IMR-90 (cell line): ENCODE results near the gene PSPN. TPM values are rescaled to one million over a fixed set of nuclear protein-coding genes. Genes with fewer than 3 reads are reported as not detected.

Experiments
- ATAC-seq: fragments of 200-7000 bp; cut with Tn5 transposase; 2 replicates; pipeline ENCODE4 v1.9.1; 2020; ENCODE audit warnings: low read depth, mild to moderate bottlenecking, moderate library complexity
- BruUV-seq: library from RNA; stranded (reverse); fragments of 400-500 nt; replicated peaks from 2 replicates; lab custom pipeline; 2021; lab: Mats Ljungman, UMichigan
- CTCF ChIA-PET: fragments of 300-600 bp; formaldehyde crosslinking; extraction: SDS; loops from one replicate; lab custom pipeline; 2021; ENCODE audit warnings: antibody characterized with exemption; lab: Yijun Ruan, JAX
- POLR2A ChIA-PET: fragments of 300-600 bp; sonication (Branson Sonifier 250); formaldehyde crosslinking; loops from one replicate; lab custom pipeline; 2022; ENCODE audit warnings: antibody characterized with exemption; ENCODE audit not compliant: unreplicated experiment; lab: Charles Lee
- DNase-seq: peaks from one replicate; pipeline ENCODE4 v3.0.0; 2013
- H2AFZ ChIP-seq: replicated peaks from 2 replicates; pipeline ENCODE3; 2013; ENCODE audit warnings: low read length, mild to moderate bottlenecking; ENCODE audit not compliant: poor library complexity
- H2AK5ac ChIP-seq: 2 replicates; pipeline ENCODE4 v1.6.1; 2013; ENCODE audit warnings: low read depth, low read length, inconsistent platforms
- H2AK9ac ChIP-seq: replicated peaks from 2 replicates; pipeline ENCODE3; 2013; ENCODE audit warnings: mild to moderate bottlenecking, low read depth, low read length, moderate library complexity; ENCODE audit not compliant: poor library complexity
- H2BK120ac ChIP-seq: 2 replicates; pipeline ENCODE4 v1.6.1; 2013; ENCODE audit warnings: low read depth, low read length, inconsistent platforms
- H2BK15ac ChIP-seq: 3 replicates; pipeline ENCODE4 v1.6.1; 2013; ENCODE audit warnings: low read depth, low read length, inconsistent platforms
- H2BK20ac ChIP-seq: 2 replicates; pipeline ENCODE4 v1.6.1; 2013; ENCODE audit warnings: low read depth, mild to moderate bottlenecking, inconsistent platforms, low read length, moderate library complexity
- H2BK5ac ChIP-seq: 2 replicates; pipeline ENCODE4 v1.6.1; 2013; ENCODE audit warnings: mild to moderate bottlenecking, low read depth, low read length, inconsistent platforms; ENCODE audit not compliant: poor library complexity, severe bottlenecking
- H3K14ac ChIP-seq: replicated peaks from 2 replicates; pipeline ENCODE4 v1.6.1; 2013; ENCODE audit warnings: low read depth, low read length, inconsistent platforms
- H3K18ac ChIP-seq: 2 replicates; pipeline ENCODE4 v1.6.1; 2013; ENCODE audit warnings: low read depth, low read length, control low read depth
- H3K23ac ChIP-seq: 2 replicates; pipeline ENCODE4 v1.6.1; 2013; ENCODE audit warnings: low read depth, low read length, inconsistent platforms
- H3K27ac ChIP-seq: 2 replicates; pipeline ENCODE4 v1.5.1; 2013; ENCODE audit warnings: mild to moderate bottlenecking, control low read depth, low read length; ENCODE audit not compliant: insufficient read depth
- H3K27me3 ChIP-seq: 2 replicates; pipeline ENCODE4 v1.6.1; 2013; ENCODE audit warnings: low read length; ENCODE audit not compliant: control insufficient read depth, insufficient read depth
- H3K36me3 ChIP-seq: 2 replicates; pipeline ENCODE4 v1.6.1; 2013; ENCODE audit warnings: low read length, mixed read lengths; ENCODE audit not compliant: control insufficient read depth, insufficient read depth
- H3K4ac ChIP-seq: 2 replicates; pipeline ENCODE4 v1.6.1; 2013; ENCODE audit warnings: low read depth, low read length, inconsistent platforms
- H3K4me1 ChIP-seq: 2 replicates; pipeline ENCODE4 v1.6.1; 2013; ENCODE audit warnings: low read length, mixed read lengths; ENCODE audit not compliant: control insufficient read depth, insufficient read depth
- H3K4me2 ChIP-seq: 2 replicates; pipeline ENCODE4 v1.6.1; 2013; ENCODE audit warnings: low read depth, mild to moderate bottlenecking, control low read depth, low read length, moderate library complexity
- H3K4me3 ChIP-seq: 2 replicates; pipeline ENCODE4 v1.5.1; 2013; ENCODE audit warnings: low read depth, mild to moderate bottlenecking, control low read depth, low read length, moderate library complexity; ENCODE audit not compliant: insufficient read depth
- H3K56ac ChIP-seq: 2 replicates; pipeline ENCODE4 v1.6.1; 2013; ENCODE audit warnings: low read length, inconsistent platforms; ENCODE audit not compliant: insufficient read depth; ENCODE audit errors: extremely low read depth
- H3K79me1 ChIP-seq, 2 experiments: 2 replicates each; pipeline ENCODE4 v1.6.1; 2013; ENCODE audit warnings: low read length in 2 of 2, inconsistent platforms in 1 of 2, low read depth in 1 of 2
- H3K9ac ChIP-seq: 2 replicates; pipeline ENCODE4 v1.6.1; 2013; ENCODE audit warnings: low read depth, low read length, control low read depth
- H3K9me1 ChIP-seq: 2 replicates; pipeline ENCODE4 v1.6.1; 2013; ENCODE audit warnings: low read length, inconsistent platforms; ENCODE audit not compliant: insufficient read depth
- H3K9me3 ChIP-seq: 2 replicates; pipeline ENCODE4 v1.6.1; 2013; ENCODE audit warnings: low read length; ENCODE audit not compliant: control insufficient read depth, insufficient read depth
- H4K20me1 ChIP-seq: 2 replicates; pipeline ENCODE4 v1.6.1; 2013; ENCODE audit warnings: low read length, inconsistent platforms; ENCODE audit not compliant: insufficient read depth
- H4K5ac ChIP-seq: 2 replicates; pipeline ENCODE4 v1.6.1; 2013; ENCODE audit warnings: mild to moderate bottlenecking, low read depth, low read length, control low read depth
- H4K8ac ChIP-seq, 2 experiments: 2 replicates each; pipeline ENCODE4 v1.6.1; 2013; ENCODE audit warnings: low read depth in 2 of 2, low read length in 2 of 2, control low read depth in 1 of 2, inconsistent platforms in 1 of 2
- H4K91ac ChIP-seq: 2 replicates; pipeline ENCODE4 v1.6.1; 2013; ENCODE audit warnings: low read depth, low read length, inconsistent platforms; ENCODE audit not compliant: insufficient read depth
- BHLHE40 ChIP-seq: fragments of 150-350 bp; IDR thresholded peaks from 2 replicates; pipeline ENCODE4 v1.6.1; 2016; ENCODE audit warnings: mild to moderate bottlenecking, low read depth, low read length
- MAFK ChIP-seq: IDR thresholded peaks from 2 replicates; pipeline ENCODE4 v1.6.1; 2012; ENCODE audit warnings: low read depth, low read length, improper control_type of control experiment
- MAZ ChIP-seq: IDR thresholded peaks from 2 replicates; pipeline ENCODE4 v1.6.1; 2012; ENCODE audit warnings: low read depth, mild to moderate bottlenecking, low read length, improper control_type of control experiment, moderate library complexity, borderline replicate concordance
- MXI1 ChIP-seq: IDR thresholded peaks from 2 replicates; pipeline ENCODE4 v1.6.1; 2012; ENCODE audit warnings: low read depth, mild to moderate bottlenecking, low read length, moderate library complexity, borderline replicate concordance
- NFE2L2 ChIP-seq: fragments of 150-350 bp; IDR thresholded peaks from 2 replicates; pipeline ENCODE4 v1.6.1; 2016; ENCODE audit warnings: low read depth, mild to moderate bottlenecking, low read length
- POLR2A ChIP-seq: IDR thresholded peaks from 2 replicates; pipeline ENCODE4 v1.6.1; 2012; ENCODE audit warnings: mild to moderate bottlenecking, low read depth, low read length
- RCOR1 ChIP-seq: IDR thresholded peaks from 2 replicates; pipeline ENCODE4 v1.6.1; 2012; ENCODE audit warnings: mild to moderate bottlenecking, low read length, improper control_type of control experiment; ENCODE audit not compliant: insufficient replicate concordance
- RFX5 ChIP-seq: IDR thresholded peaks from 2 replicates; pipeline ENCODE4 v1.8.0; 2012; ENCODE audit warnings: low read depth, mild to moderate bottlenecking, low read length, moderate library complexity
- WGBS, 2 experiments: methylation state at CpG; one replicate each; pipeline versions ENCODE4 v1.1.5 to v1.1.7; 2013; ENCODE audit warnings: missing lambda C conversion rate in 2 of 2; ENCODE audit not compliant: insufficient read length in 1 of 2; ENCODE audit errors: extremely low coverage in 2 of 2; 5-methylcytosine and 5-hydroxymethylcytosine counted together
- dilution Hi-C: fragments of 300-500 bp; cut with HindIII; formaldehyde crosslinking; loops from one replicate; pipeline ENCODE4 v1.14.3; 2018; ENCODE audit warnings: low sequenced_read_pairs; ENCODE audit not compliant: unreplicated experiment
- in situ Hi-C: fragments of 300-500 bp; cut with MboI; formaldehyde crosslinking; loops from 3 replicates; pipeline ENCODE4 v1.14.3; 2019; ENCODE audit warnings: low sequenced_read_pairs, inconsistent platforms, mixed read lengths
- intact Hi-C: fragments of 100-400 bp; cut with micrococcal nuclease; formaldehyde crosslinking; loops from 2 replicates; pipeline ENCODE4 v1.10.0; 2022
- polyA plus RNA-seq, 3 experiments: library from polyadenylated mRNA; depleted of rRNA; stranded (reverse); fragments of >200 nt; gene quantifications; 2 replicates each; pipeline ENCODE4 v1.2.3, GENCODE V29; 2012; ENCODE audit warnings: low replicate concordance in 1 of 3
- total RNA-seq: library from RNA; depleted of rRNA; stranded (reverse); fragments of >200 nt; gene quantifications from 2 replicates; pipeline ENCODE4 v1.2.3, GENCODE V29; 2012
- TF ChIP-seq, protein P1 (sequence below): fragments of 150-350 bp; IDR thresholded peaks from 2 replicates; pipeline ENCODE4 v1.6.1; 2017; ENCODE audit warnings: mild to moderate bottlenecking, antibody characterized with exemption, low read length, low read depth
- TF ChIP-seq, protein P2 (sequence below): fragments of 150-350 bp; IDR thresholded peaks from 2 replicates; pipeline ENCODE4 v1.6.1; 2016; ENCODE audit warnings: low read depth, mild to moderate bottlenecking, low read length, moderate library complexity, borderline replicate concordance
- TF ChIP-seq, protein P3 (sequence below): conservative IDR thresholded peaks from 2 replicates; pipeline ENCODE4 v1.5.1; 2012; ENCODE audit warnings: mild to moderate bottlenecking, low read depth, low read length, improper control_type of control experiment

Gene PSPN
- total and polyA plus RNA-seq, 2 of the 4 experiments (the other 2 are of a cell fraction) = 0.34 to 0.54 TPM

DNA sequence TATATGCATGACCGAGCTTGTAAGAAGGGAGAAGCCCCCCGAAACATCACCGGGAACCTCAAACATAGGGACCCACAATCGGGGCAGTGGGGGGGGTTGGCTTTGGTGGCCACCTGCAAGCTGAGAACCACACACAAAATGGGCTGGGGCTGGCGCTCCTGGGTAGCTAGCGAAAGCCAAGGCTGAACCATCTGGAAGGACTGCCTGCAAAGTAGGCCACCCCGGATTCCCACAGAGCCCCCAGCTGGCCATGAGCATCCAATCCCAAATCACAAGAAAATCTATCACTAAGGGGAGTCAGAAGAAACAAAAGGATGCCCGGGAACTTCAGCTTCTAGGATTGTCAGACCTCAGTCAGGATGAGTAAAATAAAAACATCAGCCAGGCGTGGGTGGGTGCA, 2.8 kb upstream of the PSPN start:
- H3K9me3 ChIP-seq = peaks cover 7% of the 10 kb centered on the region; the same call in 1 of the 2 replicates
- H3K56ac ChIP-seq = no peak overlapping the region
- H2BK120ac ChIP-seq = no peak overlapping the region
- H3K4me1 ChIP-seq = peaks cover 11% of the 10 kb centered on the region
- no peak overlapping the region for H3K27ac ChIP-seq
- H3K23ac ChIP-seq = no peak overlapping the region
- H3K4me2 ChIP-seq = no peak overlapping the region
- no peak overlapping the region for H3K9ac ChIP-seq
- no peak overlapping the region for H2AFZ ChIP-seq
- ATAC-seq = no peak
- H3K36me3 ChIP-seq = peaks cover 43% of the 10 kb centered on the region
- no peak overlapping the region for H3K4me3 ChIP-seq
- H2BK20ac ChIP-seq = no peak overlapping the region
- H2BK15ac ChIP-seq = no peak overlapping the region
- H4K20me1 ChIP-seq = no peaks in the 10 kb centered on the region
- ChIA-PET POLR2A (no interaction called here), CTCF (interaction anchor here (0.6 kb wide), 1 partner anchor 393 kb away, joined by 4 read pairs; no protein-coding TSS in a partner anchor)
- peaks cover 7 to 13% of the 10 kb centered on the region in 2 experiments; a peak in 3 of 4 replicates for H3K79me1 ChIP-seq
- intact Hi-C loops = no loop called here
- no CpG with 5 or more reads among the region's 9 CpGs for WGBS, 2 experiments
- H4K91ac ChIP-seq = no peak overlapping the region
- no TSS peak for BruUV-seq
- peaks cover 10% of the 10 kb centered on the region for H3K9me1 ChIP-seq
- no peak overlapping the region for H3K4ac ChIP-seq
- no peak overlapping the region for H3K14ac ChIP-seq
- H2BK5ac ChIP-seq = no peak overlapping the region
- H3K27me3 ChIP-seq = no peaks in the 10 kb centered on the region
- no peak overlapping the region for H4K5ac ChIP-seq
- H2AK5ac ChIP-seq = no peak overlapping the region
- dilution Hi-C loops = no loop called here
- in situ Hi-C loops = no loop called here
- no peak overlapping the region for H4K8ac ChIP-seq
- DNase-seq = no peak
- no peak overlapping the region for H3K18ac ChIP-seq
- peak overlapping the region; percentile 72 for H2AK9ac ChIP-seq
- TF ChIP-seq NFE2L2 (no peak), POLR2A (no peak), MAFK (no peak), MAZ (no peak), MXI1 (no peak), BHLHE40 (no peak), RFX5 (no peak), RCOR1 (no peak)
- TF ChIP-seq, protein P1, sequence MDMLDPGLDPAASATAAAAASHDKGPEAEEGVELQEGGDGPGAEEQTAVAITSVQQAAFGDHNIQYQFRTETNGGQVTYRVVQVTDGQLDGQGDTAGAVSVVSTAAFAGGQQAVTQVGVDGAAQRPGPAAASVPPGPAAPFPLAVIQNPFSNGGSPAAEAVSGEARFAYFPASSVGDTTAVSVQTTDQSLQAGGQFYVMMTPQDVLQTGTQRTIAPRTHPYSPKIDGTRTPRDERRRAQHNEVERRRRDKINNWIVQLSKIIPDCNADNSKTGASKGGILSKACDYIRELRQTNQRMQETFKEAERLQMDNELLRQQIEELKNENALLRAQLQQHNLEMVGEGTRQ = no peak
- TF ChIP-seq, protein P2, sequence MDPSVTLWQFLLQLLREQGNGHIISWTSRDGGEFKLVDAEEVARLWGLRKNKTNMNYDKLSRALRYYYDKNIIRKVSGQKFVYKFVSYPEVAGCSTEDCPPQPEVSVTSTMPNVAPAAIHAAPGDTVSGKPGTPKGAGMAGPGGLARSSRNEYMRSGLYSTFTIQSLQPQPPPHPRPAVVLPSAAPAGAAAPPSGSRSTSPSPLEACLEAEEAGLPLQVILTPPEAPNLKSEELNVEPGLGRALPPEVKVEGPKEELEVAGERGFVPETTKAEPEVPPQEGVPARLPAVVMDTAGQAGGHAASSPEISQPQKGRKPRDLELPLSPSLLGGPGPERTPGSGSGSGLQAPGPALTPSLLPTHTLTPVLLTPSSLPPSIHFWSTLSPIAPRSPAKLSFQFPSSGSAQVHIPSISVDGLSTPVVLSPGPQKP = no peak
- TF ChIP-seq, protein P3, sequence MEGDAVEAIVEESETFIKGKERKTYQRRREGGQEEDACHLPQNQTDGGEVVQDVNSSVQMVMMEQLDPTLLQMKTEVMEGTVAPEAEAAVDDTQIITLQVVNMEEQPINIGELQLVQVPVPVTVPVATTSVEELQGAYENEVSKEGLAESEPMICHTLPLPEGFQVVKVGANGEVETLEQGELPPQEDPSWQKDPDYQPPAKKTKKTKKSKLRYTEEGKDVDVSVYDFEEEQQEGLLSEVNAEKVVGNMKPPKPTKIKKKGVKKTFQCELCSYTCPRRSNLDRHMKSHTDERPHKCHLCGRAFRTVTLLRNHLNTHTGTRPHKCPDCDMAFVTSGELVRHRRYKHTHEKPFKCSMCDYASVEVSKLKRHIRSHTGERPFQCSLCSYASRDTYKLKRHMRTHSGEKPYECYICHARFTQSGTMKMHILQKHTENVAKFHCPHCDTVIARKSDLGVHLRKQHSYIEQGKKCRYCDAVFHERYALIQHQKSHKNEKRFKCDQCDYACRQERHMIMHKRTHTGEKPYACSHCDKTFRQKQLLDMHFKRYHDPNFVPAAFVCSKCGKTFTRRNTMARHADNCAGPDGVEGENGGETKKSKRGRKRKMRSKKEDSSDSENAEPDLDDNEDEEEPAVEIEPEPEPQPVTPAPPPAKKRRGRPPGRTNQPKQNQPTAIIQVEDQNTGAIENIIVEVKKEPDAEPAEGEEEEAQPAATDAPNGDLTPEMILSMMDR = no peak
